ENCODE results near the gene SLC6A17.

- TF ChIP-seq POLR2AphosphoS5 (IDR thresholded peaks at IDR 0.05) = peak; percentile 40
- TF ChIP-seq CTCF (IDR thresholded peaks at IDR 0.05) = no peak
- no peak for TF ChIP-seq POLR2A (IDR thresholded peaks at IDR 0.05)
- TF ChIP-seq EP300 (IDR thresholded peaks at IDR 0.05) = no peak
Measured at GRCh38 chr1:110190282-110190929, 40.1 kb downstream of the SLC6A17 start.

All from gastroesophageal sphincter (tissue), 3 donors.